A673 (cell line): Measurements from ENCODE around the gene ADCY3.
A peak's percentile ranks its signal among the peaks of the same experiment; 100 is the strongest.

Experiments
- CTCF ChIP-seq: fragments of 300-800, 200-600 bp; sonication (generic); conservative IDR thresholded peaks from 2 replicates; pipeline ENCODE4 v1.5.1; 2017; ENCODE audit warnings: low read depth, mild to moderate bottlenecking, antibody characterized with exemption, low read length, moderate library complexity, mixed read lengths
- EZH2 ChIP-seq: fragments of 200-600 bp; sonication (generic); IDR thresholded peaks from 2 replicates; pipeline ENCODE4 v1.6.1; 2017; ENCODE audit warnings: borderline replicate concordance, low read depth, mild to moderate bottlenecking, mixed read lengths, antibody characterized with exemption, low read length; ENCODE audit not compliant: poor library complexity, severe bottlenecking

DNA sequence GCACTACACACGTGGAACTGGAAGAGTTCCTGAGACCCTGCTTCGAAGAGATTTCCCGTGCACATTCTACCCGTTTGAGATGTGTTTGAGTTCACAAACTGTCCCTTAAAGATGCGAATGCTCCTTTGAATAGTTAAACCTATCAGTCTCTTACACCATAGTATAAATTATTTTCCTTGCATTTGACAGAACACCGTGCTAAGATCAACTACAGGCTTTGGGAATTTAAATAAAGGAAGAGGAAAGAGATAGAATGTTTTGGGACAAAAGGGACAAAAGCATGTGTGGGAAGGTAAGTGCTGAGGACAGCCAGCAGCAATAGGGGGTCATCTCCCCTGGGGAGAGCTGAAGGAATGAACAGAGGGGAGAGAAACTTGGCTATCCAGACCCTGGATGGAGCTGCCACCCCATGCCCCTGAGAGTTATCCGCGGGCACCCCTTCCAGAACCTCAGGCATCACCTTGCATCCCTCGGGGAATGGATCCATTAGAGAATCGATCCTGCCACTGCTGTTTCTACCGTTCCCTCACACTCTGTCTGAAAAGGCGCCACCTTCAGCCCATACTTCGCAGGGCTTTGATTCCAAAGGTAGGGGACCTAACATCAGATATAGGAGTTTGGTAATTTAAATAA lies 888 bp upstream of the ADCY3 start:
- TF ChIP-seq CTCF (peak; percentile 49), EZH2 (no peak)
